GM12873 (cell line): ENCODE data around the gene HOGA1.

ENCODE experiments used
- TF ChIP-seq, protein P1 (sequence below): IDR thresholded peaks from 2 replicates; pipeline ENCODE4 v1.5.1; 2012; ENCODE audit warnings: low read depth, mild to moderate bottlenecking, moderate library complexity, low read length, control low read depth; ENCODE audit not compliant: insufficient read depth; ENCODE audit errors: missing control alignments

The HOGA1 gene

DNA sequence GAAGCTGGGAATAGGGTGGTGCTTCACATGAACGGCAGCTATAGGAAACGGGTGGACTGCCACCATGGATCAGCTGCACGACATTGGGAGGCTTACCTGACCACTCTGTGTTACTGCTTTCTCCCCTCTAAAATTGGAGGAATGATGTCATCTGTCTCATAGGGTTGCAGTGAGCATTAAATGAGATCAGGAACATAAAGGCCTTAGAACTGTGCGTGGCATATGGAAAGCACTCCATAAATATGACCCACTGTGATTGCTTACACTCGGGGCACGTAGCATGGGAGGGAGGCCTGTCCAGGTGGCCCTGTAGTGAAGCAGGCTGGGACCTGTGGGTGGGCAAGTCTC, 15.1 kb downstream of the HOGA1 start:
- TF ChIP-seq, protein P1, sequence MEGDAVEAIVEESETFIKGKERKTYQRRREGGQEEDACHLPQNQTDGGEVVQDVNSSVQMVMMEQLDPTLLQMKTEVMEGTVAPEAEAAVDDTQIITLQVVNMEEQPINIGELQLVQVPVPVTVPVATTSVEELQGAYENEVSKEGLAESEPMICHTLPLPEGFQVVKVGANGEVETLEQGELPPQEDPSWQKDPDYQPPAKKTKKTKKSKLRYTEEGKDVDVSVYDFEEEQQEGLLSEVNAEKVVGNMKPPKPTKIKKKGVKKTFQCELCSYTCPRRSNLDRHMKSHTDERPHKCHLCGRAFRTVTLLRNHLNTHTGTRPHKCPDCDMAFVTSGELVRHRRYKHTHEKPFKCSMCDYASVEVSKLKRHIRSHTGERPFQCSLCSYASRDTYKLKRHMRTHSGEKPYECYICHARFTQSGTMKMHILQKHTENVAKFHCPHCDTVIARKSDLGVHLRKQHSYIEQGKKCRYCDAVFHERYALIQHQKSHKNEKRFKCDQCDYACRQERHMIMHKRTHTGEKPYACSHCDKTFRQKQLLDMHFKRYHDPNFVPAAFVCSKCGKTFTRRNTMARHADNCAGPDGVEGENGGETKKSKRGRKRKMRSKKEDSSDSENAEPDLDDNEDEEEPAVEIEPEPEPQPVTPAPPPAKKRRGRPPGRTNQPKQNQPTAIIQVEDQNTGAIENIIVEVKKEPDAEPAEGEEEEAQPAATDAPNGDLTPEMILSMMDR = no peak

DNA sequence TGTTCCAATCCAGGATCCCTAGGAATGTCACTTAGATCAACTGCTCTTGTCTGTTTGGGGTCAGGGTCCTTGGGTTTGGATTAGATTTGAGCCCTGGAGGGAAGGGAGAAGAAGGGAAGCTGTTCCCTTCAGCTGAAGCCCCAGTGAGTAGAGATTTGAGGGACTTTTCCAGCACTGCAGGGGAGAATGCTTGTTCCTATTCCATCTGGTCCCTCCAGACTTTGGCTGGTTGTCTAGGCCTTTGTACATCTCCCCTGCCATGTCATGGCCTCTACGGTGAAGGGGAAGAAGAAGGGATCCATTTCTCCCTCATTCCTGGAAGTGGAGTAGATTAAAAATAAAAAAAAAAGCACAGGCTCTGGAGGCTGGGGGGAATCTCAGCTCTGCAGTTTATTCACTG, 16.4 kb downstream of the HOGA1 start:
- TF ChIP-seq, protein P1 = no peak

DNA sequence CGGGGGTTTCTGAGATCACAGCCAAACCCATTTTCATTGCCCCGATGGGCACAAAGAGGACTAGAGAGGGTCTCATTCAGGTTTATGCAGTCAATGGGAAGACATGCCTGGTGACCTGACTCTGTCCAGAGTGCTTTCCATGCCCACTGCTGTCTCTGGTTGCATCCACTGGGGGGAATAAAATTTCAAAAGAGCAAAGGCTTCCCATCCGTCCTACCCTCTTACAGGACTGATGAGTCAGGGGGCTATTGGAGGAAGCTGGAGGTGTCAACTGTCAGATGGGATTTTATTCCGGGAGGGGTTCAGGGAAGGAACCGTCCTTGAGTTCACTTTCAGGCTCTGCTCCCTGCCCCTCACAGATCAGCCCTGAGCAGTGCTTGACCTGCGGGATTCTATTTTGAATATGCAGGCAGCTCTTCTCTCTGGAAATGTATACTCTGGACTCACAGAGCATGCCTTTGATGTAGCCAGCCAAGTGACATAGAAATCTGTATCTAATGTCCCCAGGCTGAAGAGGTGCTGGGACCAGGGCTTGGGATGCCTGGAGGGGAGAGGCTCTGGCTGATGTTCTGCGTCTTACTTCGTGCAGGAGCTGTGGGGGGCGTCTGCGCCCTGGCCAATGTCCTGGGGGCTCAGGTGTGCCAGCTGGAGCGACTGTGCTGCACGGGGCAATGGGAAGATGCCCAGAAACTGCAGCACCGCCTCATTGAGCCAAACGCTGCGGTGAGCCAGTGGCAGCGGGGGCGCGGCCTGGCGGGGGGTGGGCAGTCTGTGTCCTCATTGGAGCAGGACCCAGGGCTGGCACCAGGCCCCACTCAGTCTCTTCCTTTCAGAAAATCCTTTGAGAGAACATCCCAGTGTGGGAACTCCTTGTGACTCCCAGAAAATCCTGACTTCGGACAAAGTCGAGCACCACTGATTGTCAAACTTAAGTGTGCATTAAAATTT, 17.4 kb downstream of the HOGA1 start:
- TF ChIP-seq, protein P1 = no peak

DNA sequence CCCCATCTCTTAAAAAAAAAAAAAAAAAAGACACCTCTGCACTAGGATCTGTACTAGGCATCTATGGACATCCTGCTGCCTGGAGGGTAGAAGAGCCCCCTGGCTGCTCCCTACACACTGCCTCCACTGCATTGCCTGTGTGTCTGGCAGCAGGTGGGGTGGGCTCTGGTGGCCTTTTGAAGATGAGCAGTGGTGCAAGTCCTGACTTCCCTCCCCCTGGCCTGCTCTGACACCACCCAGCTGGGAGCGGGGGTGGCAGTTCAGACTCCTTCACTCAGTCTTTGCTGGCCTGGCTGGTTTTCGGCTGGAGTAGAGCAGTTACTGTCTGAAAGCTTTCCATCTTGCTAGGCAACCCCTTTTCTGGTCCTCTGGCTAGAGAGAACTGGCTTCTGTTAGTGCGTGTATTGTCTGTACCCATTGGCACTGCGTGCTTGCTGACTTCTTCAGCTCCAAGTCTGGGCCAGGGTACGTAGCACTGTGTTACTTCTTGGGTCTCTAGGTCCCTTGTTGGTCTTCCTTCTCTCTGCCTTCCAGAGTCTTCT, 23.0 kb downstream of the HOGA1 start:
- TF ChIP-seq, protein P1 = no peak

DNA sequence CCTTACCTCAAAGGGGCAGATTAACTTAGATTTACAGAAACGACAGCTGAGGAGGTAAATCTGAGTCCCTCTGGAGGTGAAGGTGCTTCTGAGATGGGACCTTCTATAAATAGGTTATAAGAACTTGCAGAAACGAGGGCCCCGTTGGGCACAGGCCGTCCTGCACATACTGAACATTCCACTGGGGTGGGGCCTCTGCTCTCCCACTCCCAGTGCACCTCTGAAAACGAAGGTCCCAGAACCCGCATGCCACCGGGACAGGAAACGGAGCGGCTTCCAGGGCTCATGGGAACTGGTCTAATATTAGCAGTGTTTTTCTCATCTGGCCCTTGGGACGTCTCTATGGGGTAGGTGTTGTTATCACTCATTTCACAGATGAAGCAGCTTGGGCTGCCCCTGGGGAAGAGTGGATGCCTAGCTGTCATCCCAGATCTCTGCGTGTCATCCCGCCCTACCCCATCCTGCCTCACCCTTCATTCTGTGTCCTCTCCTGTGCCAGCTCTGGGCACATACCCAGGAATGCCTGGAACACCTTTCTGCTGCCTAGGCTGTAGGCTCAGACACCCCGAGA, 24.9 kb downstream of the HOGA1 start:
- TF ChIP-seq, protein P1 = no peak

DNA sequence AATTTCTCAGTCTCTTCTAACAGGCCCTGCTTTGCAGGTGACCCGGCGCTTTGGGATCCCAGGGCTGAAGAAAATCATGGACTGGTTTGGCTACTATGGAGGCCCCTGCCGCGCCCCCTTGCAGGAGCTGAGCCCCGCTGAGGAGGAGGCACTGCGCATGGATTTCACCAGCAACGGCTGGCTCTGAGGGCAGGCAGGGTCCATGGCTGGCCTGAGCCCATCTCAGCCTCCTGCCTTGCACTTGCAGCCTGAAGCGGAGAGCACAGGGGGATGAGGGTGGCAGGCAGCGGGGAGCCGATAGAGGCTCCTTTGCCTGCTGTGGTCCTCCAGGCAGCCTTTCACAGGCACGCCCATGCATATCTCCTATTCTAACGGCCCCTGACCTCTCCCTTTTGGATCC, 27.3 kb downstream of the HOGA1 start:
- TF ChIP-seq, protein P1 = no peak

DNA sequence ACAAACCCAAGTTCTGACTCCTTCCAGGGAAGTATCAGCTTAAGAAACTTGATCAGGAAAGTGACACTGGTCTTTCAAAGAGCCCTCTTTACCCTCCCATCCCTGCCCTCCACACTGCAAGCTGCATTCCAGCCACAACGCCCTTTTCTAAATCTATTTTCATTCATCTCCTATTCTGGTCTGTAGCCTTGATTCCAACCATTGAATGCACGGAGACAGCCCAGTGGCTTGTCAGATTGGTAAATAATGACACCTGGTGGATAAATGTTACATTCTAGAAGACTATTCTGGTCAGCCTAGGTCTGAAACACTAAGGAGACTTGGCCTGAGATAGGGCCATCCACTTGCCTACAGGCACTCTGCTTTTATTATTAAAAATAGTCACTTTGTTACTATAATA, 28.2 kb downstream of the HOGA1 start:
- TF ChIP-seq, protein P1 = no peak
